HG02840 (cell line): Measurements from ENCODE around the gene TMEM91.
A peak's percentile ranks its signal among the peaks of the same experiment; 100 is the strongest.
"Not testable (repeated sequence)": the region's sequence is repeated elsewhere in the genome, so short reads cannot be mapped to it uniquely, and the experiment has no call there.

Source experiments
- ATAC-seq: cut with Tn5 transposase; IDR thresholded peaks from one replicate; pipeline ENCODE4 v1.9.1; 2021; ENCODE audit warnings: mild to moderate bottlenecking, moderate library complexity, moderate number of reproducible peaks; ENCODE audit not compliant: unreplicated experiment, low FRiP score

The TMEM91 gene

DNA sequence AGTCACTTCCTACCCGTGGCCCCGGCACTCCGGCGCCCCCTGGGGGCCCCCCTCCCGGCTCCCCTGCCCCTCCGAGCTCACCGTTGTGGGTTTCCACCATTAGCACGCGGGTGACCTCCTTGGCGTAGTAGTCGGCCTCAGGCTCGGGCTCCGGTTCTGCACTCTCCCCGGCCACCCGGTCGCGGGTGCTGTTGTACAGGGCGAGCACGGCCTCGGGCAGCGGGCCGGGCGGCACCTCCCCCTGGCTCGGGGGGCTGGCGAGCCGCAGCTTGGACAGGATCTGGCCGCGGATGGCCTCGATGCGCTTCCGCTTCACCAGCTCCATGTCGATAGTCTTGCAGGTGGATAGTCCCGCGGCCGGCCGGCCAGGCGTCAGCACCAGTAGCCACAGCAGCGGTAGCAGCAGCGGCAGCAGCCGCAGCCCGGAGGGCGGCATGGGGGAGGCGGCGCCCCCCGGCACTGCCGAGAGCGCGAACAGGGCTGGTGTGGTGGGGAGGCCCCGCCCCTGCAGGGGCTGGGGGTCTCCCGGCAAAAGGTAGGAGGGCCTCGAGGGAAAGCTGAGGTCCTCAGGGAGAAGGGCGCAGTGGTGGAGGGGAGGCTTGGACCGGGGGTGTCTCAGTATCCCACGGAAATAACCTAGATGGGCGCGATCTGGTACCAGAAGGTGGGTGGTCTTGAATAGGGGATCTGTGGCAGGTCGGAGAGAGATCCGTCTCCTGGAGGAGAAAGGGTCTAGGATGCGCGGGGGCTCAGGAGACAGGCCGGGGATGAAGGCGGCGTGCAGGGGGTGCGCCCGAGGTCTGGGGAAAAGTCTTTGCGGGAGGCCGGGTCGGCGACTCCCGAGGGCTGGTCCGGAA is 23.5 kb upstream of the TMEM91 start:
- ATAC-seq = no peak

DNA sequence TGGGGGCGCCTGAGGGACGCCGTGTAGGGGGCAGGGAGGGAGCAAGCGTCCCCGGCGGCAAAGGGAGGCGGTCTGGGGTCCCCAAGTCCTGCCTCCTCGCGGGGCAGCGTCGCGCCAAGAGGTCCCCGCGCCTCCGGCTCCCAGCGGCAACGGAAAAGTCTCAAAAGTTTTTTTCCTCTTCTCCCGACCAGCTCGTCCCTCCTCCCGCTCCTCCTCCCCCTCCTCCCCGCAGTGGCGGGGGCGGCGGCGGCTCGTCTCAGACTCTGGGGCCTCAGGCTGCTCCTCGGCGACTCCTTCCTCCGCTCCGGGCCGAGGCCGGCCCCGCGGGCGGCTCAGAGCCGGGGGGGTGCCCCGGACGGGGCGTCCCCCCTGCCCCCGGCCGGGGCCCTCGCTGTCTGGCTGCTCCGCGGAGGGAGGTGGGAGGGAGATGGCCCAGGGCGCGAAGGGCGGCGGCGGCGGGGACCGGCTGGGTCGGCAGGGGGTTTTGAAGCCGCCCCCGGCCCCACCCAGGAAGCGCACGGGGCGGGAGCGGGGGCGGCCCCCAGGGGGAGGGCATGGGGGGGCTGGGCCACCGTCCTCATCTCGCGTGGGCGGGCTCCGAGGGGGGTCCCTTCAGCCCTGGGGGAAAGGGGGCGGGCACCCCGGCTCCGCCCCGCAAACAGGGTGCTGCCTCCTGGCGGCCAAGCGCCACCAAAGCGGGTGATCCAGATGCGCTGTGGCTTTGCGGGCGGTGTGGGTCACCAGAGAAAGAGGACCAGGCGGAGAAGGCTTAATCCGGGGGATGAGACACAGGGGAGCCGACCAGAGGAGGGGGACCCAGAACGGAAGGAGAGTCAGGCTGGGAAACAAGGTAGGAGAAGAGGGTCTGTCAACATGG is 22.6 kb upstream of the TMEM91 start, which contains the start of gene TGFB1:
Gene TGFB1, minus strand, starts transcription at position 457 of the 877 bp plus-strand sequence. CDS start 878 bp downstream, outside the sequence.
- ATAC-seq = peak; percentile 39

DNA sequence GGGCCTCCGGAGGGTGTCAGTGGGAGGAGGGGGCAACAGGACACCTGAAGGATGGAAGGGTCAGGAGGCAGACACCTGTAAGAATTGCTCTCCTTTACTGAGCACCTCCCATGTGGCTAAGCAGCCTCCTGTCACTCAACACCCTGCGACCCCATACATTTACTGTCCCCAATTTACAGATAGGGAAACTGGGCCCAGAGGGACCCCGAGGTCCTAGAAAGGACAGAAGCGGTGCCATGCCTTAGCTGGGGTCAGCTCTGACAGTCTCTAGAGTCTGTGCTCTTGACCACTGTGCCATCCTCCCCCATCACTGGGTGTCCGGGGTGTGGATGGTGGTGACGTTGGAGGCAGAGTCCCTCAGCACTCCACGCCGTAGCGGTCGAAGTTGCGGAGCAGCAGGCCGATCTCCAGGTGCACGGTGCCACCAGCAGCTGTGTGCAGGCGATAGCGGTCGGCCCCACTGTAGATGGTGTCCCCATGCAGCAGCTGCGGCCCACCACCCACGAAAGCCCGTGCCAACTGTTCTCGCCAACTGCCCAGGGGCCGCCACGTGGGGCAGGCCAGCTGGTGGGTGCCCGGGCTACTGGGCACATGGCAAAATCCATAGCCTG is 21.9 kb upstream of the TMEM91 start:
- ATAC-seq = peak; percentile 8

DNA sequence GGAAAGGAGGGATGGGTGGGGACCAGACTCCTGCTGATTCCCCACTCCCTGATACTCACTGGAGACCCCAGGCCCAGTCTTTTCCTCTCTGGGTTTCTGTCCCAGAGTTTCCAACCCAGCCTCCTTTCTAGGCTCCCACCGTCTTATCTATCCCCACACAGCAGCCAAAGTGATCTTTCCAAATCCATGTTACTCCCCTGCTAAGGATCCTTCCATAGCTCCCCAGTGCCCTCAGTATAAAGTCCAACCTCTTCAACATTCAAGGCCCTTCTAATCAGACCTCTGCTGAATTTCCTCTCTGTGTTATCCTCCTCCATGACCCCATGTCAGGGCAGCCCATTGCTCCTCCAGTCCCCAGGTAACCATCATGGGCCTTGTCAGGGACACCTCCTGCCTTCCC is 21.3 kb upstream of the TMEM91 start:
- ATAC-seq = no peak

DNA sequence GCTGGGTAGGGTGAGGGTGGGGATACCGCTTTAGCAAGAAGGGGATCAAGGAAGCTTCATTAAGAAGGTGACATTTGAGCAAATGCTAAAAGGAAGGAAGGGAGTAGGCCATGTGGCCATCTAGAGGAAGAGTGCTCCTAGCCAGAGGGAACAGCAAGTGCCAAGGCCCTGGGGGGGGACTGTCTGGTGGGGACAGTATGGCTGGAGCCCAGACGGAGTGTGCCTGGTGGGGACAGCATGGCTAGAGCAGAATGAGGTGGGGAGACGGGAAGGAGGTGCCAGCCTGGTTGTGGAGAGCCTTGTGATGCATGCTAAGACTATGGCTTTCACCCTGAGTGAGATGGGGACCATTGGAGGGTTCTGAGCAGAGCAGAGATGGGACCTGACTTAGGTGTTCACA is 20.5 kb upstream of the TMEM91 start:
- no peak for ATAC-seq

DNA sequence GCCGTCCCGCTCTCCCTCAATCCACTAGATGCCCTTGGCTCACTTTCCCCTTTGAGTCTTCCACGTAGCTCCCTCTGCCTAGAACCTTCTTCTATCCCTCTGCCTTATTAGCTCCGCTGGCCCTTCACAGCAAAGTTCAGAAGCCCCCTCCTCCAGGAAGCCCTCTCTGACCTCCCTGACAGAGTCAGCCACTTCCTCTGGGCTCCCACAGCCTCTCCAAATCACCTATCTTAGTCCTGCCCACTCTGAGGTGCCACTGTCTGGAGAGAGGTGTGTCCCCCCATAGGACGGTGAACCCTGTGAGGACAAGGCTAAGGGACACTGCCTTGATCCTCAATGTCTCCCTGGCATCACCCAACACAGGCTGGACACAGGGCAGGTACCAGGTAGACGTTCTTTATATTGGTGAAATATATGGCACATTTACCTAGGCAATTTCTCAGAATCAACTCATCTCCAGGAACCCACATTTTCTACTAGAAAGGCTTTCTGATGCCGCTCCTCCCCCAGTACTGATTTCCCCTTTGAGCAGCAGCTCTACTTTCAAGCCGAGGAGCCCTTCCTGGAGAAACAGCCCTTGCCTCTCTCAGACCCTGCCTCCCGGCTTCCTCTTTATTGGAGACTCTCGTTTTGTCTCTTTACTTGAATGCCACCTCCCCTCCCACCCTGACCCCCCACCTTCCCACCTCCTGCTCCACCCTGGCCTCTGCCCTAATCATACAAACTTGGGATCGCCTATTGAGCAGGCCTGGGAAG is 19.2 kb upstream of the TMEM91 start:
- ATAC-seq = no peak

DNA sequence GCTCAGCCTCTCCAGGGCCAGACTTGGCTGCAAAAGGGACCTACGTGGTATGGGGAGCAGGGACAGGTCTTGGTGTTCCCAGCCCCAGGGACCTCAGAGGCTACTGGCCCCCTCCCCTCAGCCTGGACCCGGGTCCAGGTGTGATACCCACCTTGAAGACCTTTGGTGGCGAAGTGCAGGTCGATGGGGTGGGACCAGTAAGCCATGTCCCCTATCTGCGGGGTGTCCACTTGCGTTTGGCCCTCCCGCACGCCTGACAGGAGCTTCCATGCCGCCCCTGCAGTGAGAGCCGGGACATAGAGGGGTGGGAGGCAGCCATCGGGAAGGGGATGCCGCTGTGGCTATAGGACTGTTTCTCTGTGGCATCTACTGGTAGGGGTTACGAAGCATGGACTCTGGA is 18.6 kb upstream of the TMEM91 start:
- no peak for ATAC-seq

DNA sequence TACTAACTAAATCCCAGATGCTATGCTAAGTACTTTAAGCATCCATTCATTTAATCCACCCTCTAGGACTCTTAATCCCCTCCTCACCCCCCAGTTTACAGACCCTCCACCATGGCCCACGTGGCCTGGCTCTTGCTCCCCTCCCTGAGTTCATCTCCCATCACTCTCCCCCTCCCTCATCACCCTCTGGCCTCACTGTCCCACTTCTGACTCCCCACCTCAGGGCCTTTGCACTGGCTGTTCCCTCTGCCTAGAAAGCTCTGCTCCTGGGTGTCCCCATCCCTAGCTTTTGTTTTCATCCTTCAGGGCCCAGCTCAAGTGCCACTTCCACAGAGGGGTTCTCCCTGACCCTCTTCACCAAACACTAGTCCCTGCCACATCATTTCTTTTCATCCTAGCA is 16.6 kb upstream of the TMEM91 start:
- no peak for ATAC-seq

DNA sequence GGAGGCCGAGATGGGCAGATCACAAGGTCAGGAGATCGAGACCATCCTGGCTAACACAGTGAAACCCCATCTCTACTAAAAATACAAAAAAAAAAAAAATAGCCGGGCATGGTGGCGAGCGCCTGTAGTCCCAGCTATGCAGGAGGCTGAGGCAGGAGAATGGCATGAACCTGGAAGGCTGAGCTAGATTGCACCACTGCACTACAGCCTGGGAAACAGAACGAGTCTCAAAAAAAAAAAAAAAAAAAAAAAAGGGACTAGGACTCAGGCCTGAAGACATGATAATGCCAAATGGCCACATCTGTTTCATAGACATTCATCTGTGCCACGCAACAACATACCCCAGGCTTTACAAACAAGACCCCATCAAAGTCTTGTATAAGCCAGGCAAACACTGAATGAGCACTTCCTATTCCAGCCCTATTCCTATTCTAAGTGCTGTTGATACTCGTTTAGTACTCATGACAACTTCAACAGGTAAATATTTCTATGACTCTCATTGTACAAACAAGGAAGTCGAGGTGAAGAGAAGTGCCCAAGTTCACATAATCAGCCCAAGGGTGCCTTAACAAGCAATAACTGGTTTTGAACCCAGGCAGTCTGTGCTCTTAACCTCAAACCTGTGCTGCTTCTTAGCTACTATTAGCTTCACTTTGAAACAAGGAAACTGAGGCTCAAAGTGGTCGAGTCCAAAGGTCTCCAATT is 14.0 kb upstream of the TMEM91 start:
- ATAC-seq = no peak

DNA sequence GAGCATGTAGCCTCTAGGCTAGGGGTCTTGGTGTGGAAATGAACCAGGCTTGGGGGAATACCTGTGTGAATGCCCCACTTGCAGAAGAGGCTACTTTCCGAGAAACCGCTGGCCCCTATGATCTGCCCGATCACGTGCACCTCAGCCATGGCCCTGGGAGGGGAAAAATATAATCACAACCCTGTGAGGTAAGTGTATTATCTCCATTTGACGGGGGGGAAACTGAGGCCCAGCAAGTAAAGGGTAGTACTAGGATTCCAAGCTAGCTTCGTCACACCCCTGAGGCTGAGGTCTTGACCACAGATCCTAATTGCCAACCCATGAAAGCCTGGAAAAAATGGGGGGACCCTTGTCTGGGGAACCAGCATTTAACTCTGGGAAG is 13.0 kb upstream of the TMEM91 start:
- ATAC-seq = no peak

DNA sequence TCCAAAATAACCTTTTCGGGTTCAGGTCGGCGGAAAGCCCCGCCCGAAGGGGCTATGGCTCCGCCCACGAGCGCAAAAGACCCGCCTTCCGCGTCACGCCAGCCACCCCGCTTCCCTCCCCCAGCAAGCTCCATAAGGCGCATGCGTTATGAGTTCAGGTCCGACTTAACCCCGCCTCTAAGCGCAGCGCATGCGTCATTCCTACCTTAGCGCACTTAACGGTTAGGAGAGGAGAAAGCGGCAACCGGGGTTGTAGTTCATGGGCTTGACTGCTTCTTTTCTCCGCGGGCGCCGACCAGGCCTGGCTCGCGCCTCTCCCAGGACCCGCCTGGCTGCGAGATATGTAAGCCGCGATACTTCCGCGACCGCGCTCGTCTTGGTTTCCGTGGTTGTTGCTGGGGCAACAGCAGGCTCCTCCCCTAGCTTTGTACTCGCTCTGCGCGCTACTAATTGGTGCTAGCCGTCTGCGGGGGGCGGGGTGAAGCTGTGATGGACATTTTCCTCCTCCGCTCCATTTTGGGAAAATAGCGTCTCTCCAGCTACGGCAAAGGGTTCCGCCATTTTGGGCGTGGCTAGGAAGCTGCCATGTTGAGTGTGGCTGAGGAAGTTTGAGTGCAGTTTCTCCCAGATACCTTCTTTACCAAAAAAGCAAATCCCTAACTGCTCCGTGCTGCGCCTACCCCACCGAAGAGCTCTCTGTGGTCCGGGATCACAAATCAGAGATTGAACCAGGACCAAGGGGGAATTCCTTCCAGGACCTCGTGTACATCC is 12.4 kb upstream of the TMEM91 start, which contains the start of gene B9D2:
Gene B9D2, minus strand, starts transcription at position 397 of the 771 bp plus-strand sequence. CDS start 630 bp downstream, outside the sequence.
- ATAC-seq = peak; percentile 83

DNA sequence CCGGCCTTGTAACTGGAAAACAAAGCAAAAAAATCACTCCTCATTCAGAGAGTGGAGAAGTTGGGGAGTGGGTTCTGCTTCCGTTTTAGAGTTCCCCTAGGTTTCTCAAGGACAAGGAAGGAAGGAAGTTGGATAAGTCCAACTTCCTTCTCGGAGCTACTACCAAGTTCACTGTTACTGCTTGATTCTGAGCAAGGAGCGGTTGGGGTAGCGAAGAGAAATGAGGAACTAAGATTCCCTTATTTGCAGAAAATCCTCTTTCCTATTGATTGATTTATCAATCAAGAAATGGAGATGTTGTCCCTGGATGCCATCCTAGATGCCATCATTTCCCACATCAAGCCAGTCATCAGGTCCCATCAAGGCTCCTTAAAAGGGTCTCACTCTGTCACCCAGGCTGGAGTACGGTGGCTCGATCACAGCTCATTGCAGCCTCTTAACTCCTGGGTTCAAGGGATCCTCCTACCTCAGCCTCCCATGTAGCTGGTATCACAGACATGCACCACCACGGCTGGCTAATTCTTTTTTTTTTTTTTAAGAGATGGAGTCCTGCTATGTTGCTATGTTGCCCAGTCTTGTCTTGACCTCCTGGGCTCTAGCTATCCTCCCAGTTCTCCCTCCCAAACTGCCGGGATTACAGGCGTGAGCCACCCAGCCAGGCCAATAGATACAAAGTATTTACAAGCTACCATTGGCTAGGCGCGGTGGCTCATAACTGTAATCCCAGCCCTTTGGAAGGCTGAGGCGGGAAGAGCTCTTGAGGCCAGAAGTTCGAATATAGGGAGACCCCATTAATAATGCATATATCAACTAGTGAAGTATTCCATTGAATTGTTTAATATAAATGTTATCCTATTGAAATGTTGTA is 11.6 kb upstream of the TMEM91 start:
- no peak for ATAC-seq

DNA sequence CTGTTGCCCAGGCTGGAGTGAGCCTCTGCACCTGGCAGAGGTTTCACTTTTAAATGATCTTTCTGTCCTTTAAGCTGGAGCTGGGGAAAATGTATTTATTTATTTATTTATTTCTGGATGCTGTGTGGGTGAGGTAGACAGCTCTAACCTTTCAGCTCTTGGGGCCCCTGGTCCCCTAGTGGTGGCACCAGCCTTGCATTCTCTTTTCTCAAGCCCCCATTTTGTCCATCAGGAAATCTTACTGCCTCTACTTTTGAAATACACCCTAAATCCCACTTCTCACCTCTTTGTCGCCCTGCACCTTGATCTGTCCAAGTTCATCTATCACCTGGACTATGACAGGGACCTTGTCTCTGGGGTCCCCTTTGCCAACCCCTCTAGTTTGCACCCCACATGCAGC is 10.2 kb upstream of the TMEM91 start:
- ATAC-seq = no peak

DNA sequence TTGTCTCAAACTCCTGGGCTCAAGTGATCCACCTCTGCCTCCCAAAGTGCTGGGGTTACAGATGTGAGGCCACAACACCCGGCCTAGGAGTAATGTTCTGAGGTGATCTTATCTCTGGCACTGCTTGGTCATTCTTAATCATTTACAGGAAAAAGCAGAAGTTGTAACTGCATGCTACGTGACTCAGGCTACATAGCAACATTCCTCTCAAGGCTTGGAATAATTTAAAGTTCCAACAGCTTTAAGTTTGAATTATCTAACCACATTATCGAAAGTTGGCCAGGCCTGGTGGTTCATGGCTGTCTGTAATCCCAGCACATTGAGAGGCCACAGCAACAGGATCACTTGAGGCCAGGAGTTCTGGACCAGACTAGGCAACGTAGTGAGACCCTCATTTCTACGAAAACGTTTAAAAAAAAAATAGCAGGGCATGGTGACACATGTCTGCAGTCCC is 8.5 kb upstream of the TMEM91 start:
- no peak for ATAC-seq

DNA sequence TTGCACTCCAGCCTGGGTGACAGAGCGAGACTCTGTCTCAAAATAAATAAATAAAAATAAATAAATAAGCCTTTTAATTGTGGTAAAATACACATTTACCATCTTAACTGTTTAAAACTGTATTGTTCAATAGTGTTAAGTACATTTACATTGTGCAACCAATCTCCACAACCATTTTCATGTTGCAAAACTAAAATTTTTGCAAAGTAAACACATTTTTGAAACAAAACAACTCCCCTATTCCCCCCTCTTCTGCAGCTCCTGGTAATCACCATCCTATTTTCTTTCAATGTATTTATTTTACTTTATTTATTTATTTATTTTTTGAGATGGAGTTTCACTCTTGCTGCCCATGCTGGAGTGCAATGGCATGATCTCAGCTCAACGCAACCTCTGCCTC is 6.6 kb upstream of the TMEM91 start:
- ATAC-seq = no peak

DNA sequence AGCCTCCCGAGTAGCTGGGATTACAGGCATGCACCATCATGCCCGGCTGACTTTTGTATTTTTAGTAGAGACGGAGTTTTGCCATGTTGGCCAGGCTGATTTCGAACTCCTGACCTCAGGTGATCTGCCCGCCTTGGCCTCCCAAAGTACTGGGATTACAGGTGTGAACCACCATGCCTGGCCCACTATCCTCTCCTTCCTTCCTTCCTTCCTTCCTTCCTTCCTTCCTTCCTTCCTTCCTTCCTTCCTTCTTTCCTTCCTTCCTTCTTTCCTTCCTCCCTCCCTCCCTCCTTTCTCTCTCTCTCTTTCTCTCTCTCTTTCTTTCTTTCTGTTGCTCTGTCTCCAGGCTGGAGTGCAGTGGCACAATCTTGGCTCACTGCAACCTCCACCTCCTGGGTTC is 5.2 kb upstream of the TMEM91 start:
- ATAC-seq = not testable (repeated sequence)

DNA sequence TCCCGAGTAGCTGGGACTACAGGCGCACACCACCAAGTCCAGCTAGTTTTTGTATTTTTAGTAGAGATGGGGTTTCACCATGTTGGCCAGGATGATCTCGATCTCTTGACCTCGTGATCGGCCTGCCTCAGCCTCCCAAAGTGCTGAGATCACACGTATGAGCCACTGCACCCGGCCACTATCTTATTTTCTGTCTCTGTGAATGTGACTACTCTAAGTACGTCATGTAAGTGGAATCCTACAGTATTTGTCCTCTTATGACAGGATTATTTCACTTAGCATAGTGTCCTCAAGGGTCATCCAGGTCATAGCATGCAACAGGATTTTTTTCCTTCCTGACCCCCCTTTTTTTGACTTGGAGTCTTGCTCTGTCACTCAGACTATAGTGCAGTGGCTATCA is 4.8 kb upstream of the TMEM91 start:
- no peak for ATAC-seq

DNA sequence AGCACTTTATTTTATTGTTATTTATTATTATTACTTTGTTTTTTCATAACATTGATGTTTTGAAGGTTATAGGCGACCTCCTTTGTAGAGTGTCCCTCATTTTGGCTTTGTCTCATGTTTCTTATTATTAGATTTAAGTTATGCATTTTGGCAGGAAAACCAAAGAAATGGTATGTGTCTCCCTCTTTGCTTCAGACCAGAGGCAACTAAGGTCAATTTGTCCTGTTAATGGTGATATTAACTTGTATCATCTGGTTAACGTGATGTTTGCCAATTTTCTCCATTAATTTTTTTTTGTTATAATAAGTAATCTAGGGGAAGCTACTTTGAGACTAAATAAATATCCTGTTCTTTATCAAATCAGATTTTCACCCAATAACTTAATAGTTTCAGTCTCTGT is 3.8 kb upstream of the TMEM91 start:
- no peak for ATAC-seq
